ENCODE results near the gene TCEANC. TPM values are rescaled to one million over a fixed set of nuclear protein-coding genes. Genes with fewer than 3 reads are reported as not detected.
"Not testable (repeated sequence)": the region's sequence is repeated elsewhere in the genome, so short reads cannot be mapped to it uniquely, and the experiment has no call there.

Gene TCEANC, protein sequence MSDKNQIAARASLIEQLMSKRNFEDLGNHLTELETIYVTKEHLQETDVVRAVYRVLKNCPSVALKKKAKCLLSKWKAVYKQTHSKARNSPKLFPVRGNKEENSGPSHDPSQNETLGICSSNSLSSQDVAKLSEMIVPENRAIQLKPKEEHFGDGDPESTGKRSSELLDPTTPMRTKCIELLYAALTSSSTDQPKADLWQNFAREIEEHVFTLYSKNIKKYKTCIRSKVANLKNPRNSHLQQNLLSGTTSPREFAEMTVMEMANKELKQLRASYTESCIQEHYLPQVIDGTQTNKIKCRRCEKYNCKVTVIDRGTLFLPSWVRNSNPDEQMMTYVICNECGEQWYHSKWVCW
- total RNA-seq (2014; rRNA removed; shearing (Covaris generic); ENCODE audit: low replicate concordance): 4.1 and 11.2 TPM in 2 replicates

DNA sequence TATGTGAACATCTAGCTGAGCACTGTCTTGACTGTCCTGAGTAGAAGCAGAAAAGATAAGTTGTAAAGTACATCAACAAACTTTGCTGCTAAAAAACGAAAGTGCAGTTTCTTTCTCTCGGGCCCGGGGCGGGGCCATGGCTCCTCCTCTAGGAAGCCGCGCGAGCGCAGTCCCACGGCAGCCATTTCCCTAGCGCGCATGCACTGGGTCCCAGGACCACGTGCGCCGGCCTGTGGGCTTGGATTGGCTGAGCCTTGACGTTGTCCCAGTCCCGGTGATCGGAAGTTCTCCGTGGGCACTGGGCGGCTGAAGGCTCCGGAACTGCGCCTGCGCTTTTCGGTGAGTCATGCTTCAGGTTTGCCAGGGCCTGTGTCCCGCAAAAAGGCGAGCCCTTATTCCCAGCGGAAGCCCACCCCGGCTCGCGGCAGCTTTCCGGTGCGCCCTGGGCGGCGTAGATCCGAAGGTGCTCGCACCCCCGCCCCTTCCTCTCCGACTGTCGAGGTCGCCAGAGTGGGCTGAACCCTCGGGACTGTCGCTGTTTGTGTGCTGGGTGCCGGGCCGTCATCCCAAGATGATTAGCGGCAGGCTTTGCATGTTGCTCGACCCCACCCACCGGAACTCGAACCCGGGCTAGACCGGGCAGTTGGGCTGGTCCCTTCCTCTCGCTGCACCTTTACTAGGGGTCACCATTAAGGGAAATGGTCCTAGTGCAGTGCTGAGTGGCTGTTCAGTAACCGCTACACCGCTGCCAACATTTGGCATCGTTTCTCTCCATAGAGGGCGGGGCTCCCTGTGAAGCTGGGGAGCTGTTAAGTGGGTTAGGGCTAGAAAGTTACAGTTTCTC, at the start of gene TCEANC:
Gene TCEANC, plus strand, starts transcription at position 292 of the 844 bp plus-strand sequence. CDS start 9,368 bp downstream, outside the sequence.
- in situ Hi-C loops (cut with HindIII; ENCODE audit: low pct_unique_long_range_greater_than_20kb, low sequenced_read_pairs): no loop called here
- DNase-seq (ENCODE audit: low read depth): peak; percentile 94

DNA sequence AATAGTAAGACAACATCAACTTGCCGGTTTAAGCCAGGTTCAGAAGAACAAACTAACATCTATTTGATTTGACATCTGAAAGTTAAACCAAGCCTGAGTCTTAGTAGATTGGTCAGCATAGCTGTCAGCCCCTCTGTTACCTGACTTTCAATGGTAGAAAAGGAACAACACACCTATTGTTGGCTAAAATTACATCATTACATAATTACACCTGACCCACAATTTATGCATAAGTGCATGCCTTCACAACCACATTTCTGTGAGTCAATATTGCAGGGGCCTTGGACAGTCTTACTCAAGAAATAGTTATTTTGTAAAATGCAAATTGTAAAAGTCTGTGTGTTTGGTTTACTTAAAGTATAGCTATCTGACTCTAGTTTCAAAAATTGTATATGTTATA, 47.3 kb upstream of the TCEANC start:
- in situ Hi-C loops (cut with HindIII; ENCODE audit: low pct_unique_long_range_greater_than_20kb, low sequenced_read_pairs): no loop called here
- DNase-seq (ENCODE audit: low read depth): no peak

DNA sequence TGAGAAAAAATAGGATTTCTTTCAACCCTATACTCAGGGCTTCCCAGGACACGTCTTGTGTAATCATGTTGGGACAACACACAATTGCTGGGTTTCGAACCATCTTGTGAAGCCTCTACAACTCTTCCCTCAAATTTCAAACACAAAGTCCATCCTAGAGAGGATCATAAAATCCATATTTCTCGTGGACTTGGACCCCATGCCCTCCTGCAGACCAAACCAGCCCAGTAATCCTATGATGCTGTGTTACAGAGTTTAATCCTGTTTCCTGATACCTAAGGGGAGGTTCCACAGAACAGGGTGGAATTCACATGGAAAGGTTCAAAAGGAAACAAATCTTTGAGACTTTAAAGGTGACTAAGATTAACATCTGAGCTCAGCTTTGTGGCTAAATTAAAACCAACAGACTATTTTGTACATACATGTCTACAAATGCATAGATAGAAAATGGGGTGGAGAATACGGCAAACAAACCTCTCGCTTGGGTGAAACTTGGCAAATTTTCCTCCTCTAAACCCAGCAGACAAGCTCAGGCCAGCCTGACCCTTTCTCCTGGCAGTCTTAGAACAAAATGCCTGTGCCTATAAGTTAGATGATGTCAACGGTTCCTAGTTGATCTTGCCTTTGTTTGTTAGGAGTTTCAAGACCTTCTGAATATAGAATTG, 45.5 kb upstream of the TCEANC start:
- no peak for DNase-seq (ENCODE audit: low read depth)
- in situ Hi-C loops (cut with HindIII; ENCODE audit: low pct_unique_long_range_greater_than_20kb, low sequenced_read_pairs): no loop called here

DNA sequence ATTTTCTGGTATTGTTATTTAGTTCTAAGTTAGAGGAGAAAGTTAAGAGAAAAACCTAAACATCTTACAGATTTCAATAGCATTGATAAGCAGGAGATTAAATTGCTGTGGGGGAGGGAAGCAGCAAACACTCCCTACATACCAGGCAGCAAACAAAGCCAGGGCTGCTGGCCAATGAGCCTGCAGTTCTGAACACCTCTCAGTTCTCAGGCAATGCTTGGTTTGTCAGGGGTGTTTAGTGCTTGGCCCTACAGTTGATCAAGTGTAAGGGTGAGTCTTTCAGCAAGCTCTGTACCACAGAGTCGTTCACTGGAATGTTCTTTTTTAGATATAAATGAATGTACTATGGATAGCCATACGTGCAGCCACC, 45.0 kb upstream of the TCEANC start:
- no peak for DNase-seq (ENCODE audit: low read depth)

DNA sequence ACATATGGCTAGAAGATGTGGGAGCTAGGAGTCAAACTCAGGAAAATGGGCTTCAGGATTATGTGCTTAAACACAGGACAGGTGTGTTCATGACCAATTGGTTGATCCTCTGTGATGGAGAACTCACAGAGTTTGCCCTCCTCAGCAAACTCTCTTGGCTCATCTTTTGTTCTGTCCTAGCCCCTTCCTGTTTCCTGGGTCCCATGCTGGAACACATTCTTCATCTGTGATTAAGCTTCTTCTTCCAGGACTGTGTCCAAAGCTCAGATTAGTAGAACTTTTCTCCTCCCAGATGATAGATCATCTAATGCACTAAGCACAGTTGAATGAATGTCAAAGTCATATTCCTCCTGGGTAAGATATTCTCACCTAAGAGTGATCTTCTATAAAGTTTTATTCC, 38.8 kb upstream of the TCEANC start:
- in situ Hi-C loops (cut with HindIII; ENCODE audit: low pct_unique_long_range_greater_than_20kb, low sequenced_read_pairs): no loop called here
- DNase-seq (ENCODE audit: low read depth): no peak

More for the DNA sequence above, 45.0 kb upstream of the TCEANC start:
- in situ Hi-C loops (cut with HindIII; ENCODE audit: low pct_unique_long_range_greater_than_20kb, low sequenced_read_pairs): no loop called here

DNA sequence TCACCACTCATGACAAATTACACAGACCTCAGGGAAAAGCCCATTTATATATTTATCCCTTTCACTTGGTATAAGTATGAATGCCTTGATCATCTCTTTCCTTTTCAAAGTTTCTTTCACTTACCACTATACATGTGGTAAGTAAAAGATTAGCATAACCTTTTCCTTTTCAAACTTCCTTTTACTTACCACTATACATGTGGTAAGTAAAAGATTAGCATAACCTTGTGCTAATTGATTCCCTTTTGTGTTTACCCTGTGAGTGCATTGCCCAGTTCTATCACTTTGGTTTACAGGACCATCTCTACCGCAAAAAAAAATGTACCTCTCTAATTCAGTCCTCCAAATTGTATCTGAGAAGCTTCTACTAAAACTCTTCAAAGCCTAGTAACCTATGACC, 32.7 kb upstream of the TCEANC start:
- no peak for DNase-seq (ENCODE audit: low read depth)
- in situ Hi-C loops (cut with HindIII; ENCODE audit: low pct_unique_long_range_greater_than_20kb, low sequenced_read_pairs): no loop called here

DNA sequence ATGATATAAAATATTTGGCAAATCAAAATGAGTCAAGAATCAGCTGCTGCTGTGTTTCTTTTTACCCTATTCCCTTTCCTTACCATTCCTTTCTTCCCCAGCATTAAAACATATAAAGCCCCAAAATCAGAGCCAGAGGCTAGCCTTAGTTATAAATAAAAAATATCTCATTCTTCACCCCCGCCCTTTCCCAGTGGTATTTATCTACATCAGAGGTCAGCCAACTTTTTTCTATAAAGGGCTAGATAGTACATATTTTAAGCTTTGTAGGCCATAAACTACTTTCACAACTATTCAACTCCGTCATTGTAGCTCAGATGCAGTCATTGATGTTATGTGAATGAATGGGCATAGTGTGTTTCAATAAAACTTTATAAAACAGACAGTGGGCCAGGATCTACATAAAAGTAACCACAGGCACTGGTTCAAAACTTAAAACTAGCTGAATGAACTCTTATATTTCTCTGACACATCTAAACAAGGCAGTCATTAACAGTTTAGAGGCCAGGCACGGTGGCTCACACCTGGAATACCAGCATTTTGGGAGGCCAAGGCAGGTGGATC, 30.5 kb upstream of the TCEANC start:
- DNase-seq (ENCODE audit: low read depth): no peak
- in situ Hi-C loops (cut with HindIII; ENCODE audit: low pct_unique_long_range_greater_than_20kb, low sequenced_read_pairs): no loop called here

DNA sequence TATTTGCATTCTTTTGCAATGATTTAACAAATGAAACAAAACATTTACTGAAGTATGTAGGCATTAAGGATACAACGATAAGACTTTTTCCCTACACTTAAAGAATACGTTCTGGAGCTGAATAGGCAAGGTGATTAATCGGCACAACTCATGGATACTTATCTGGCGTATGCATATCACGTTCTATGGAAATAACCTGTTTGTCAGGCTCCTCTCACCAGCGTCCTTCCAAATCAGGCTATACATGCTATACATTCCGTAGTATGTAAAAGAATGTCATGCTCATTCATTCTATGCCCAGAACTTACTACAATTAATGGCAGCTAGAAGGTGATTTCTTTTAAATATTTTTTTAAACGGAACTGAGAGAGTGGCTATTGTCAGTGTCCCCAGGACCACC, 25.6 kb upstream of the TCEANC start:
- DNase-seq (ENCODE audit: low read depth): no peak
- in situ Hi-C loops (cut with HindIII; ENCODE audit: low pct_unique_long_range_greater_than_20kb, low sequenced_read_pairs): no loop called here

DNA sequence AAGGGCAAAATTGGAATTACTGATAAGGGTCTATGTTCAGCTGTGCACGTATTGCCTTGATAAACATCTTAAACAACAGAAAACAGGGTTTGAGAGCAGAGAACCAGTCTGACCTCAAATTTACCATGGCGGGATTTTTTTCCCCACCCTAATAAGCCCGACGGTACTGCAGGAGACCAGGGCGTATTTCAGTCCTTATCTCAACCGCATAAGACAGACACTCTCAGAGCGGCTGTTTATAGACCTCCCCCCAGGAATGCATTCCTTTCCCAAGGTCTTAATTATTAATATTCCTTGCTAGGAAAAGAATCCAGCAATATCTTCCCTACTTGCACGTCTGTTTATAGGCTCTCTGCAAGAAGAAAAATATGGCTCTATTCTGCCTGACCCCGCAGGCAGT, 15.7 kb upstream of the TCEANC start:
- DNase-seq (ENCODE audit: low read depth); in situ Hi-C loops (cut with HindIII; ENCODE audit: low pct_unique_long_range_greater_than_20kb, low sequenced_read_pairs): not testable (repeated sequence)

DNA sequence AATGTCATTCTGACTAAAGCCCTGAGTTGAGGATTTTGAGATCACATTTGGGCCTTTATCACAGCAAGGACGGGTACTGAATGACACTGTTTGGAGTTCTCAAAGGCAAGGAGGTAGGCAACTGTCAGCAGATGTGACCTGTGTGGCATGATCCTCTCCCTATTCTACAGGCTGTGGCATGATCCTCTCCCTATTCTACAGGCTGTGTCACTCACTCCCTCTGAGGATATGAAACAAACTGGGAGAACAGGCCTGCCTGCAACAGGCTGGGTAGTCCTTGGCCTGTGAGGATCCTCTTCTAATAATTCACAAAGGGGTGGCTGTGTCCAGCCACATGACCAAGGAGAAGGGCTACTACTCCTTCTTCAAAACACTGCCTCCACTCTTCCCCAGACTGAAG, 14.9 kb upstream of the TCEANC start:
- DNase-seq (ENCODE audit: low read depth): no peak
- in situ Hi-C loops (cut with HindIII; ENCODE audit: low pct_unique_long_range_greater_than_20kb, low sequenced_read_pairs): no loop called here

DNA sequence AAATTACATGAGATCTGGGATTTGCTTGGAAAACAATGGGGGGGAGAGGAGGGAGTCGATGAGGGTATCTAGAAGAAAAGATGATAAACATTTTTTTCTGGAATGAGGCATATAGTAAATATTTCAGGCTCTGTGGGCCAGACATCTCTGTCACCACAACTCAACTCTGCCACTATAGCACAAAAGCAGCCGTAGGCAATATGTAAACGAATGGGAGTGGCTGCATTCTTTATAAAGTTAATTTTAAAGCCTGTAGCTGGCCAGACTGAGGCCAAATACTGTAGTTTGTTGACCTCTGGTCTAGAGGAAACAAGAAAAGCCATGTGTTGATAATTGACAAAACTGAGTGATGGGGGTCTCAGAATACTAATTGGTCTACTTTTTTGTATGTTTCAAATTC, 14.1 kb upstream of the TCEANC start:
- in situ Hi-C loops (cut with HindIII; ENCODE audit: low pct_unique_long_range_greater_than_20kb, low sequenced_read_pairs): no loop called here
- peak; percentile 10 for DNase-seq (ENCODE audit: low read depth)

DNA sequence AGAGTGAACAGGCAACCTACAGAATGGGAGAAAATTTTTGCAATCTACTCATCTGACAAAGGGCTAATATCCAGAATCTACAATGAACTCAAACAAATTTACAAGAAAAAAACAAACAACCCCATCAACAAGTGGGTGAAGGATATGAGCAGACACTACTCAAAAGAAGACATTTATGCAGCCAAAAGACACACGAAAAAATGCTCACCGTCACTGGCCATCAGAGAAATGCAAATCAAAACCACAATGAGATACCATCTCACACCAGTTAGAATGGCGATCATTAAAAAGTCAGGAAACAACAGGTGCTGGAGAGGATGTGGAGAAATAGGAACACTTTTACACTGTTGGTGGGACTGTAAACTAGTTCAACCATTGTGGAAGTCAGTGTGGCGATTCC, 11.3 kb upstream of the TCEANC start:
- in situ Hi-C loops (cut with HindIII; ENCODE audit: low pct_unique_long_range_greater_than_20kb, low sequenced_read_pairs); DNase-seq (ENCODE audit: low read depth): not testable (repeated sequence)

DNA sequence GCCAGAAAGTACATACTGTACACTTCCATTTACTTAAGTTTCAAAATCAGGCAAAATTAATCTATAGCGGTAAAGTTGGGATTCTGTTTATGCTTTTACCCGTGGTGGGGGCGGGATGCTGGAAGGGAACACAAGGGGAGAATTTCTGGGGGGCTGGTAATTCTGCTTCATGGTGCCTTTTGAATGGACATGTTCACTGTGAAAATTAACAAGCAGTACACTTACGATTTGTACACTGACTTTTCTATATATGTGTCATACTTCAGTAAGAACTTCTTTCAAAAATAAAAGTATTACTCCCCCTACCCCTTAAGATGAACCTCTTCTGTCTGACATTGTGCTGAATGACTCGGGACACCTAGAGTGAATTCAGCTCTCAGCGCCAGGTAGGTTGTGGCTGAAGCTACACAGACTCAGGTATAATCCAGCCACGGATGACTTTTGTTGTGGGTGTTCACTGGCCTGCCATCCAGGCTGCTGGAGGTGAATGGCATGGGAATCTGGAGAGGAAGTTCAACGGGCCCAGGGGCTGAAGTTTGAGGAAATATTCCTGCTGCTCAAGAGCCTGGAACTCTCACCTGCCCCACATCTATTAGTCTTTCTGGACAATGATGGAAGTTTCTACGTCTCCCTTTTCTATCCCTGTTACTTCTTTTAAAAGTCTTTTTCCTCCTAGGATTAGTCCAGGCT, 7.3 kb upstream of the TCEANC start:
- in situ Hi-C loops (cut with HindIII; ENCODE audit: low pct_unique_long_range_greater_than_20kb, low sequenced_read_pairs): no loop called here

DNA sequence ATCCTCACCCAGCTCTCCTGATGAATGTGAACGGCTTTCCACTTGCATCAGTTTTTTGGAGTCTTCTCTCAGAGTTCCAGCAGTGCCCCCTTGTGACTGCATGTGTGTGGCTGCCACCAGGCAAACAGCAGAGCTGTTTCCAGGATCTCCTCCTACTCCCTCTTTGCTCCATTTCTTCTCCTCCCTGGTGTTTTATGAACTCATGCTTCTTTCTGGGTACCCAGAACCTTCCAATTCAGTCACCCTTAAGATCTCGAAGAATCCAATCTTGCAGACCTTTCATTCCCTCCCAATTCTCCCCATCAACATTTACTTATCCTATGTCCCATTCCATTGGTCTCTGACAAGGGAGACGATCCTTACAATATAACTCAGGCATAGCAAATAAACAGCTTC, 6.8 kb upstream of the TCEANC start:
- in situ Hi-C loops (cut with HindIII; ENCODE audit: low pct_unique_long_range_greater_than_20kb, low sequenced_read_pairs): no loop called here

More for the DNA sequence above, 7.3 kb upstream of the TCEANC start:
- no peak for DNase-seq (ENCODE audit: low read depth)

DNA sequence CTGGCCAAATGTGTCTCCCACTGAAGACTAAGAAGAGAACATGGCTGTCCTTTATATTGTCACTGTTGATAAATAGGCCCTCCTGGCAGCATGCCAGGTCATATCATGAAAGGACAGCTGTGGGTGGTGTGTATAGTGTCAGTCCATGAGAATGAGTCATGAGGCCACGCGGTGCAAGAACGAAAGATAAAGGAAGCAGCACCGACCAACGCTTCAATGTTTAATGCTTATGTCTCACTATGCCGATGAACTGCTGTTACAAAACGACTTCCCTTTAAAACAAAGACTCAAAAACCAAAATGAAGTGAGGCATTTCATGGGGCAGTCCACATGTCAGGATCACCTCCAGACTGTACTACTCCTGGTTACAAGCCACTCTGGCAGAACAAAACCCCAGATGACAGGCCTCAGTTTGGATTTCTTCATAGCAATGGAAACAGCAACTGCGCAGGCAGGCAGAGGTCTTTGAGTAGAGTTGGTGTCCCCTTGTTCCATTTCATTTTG, 5.2 kb upstream of the TCEANC start:
- peak; percentile 72 for DNase-seq (ENCODE audit: low read depth)
- in situ Hi-C loops (cut with HindIII; ENCODE audit: low pct_unique_long_range_greater_than_20kb, low sequenced_read_pairs): no loop called here

More for the DNA sequence above, 6.8 kb upstream of the TCEANC start:
- DNase-seq (ENCODE audit: low read depth): peak; percentile 54

DNA sequence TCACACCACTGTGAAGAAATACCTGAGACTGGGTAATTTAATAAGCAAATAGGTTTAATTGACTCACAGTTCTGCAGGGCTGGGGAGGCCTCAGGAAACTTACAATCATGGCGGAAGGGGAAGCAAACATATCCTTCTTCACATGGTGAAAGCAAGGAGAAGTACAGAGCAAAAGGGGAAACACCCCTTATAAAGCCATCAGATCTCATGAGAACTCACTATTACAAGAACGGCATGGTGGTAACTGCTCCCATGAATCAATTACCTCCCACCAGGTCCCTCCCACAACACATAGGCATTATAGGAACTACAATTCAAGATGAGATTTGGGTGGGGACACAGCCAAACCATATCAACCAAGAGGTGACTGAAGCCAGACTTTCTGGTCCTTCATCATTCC, 4.6 kb upstream of the TCEANC start:
- in situ Hi-C loops (cut with HindIII; ENCODE audit: low pct_unique_long_range_greater_than_20kb, low sequenced_read_pairs); DNase-seq (ENCODE audit: low read depth): not testable (repeated sequence)

DNA sequence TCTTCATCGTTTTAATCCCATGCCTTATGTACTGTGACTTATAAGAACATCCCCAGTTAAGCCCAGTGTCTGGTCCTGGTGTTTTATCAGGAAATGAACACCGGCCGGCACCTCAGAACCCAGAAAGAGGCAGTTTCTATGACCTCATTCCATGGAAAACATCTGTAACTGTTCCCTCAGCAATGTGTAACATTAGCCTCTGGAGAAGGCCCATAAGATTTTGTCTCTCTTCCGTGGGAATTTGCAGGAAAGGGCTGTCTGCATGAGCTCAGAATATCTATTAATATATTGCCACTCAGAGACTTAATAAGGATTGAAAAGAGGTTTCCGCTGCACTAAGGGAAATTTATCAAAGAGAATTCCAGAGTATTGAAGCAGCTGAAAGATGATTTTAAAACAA, 3.1 kb upstream of the TCEANC start:
- in situ Hi-C loops (cut with HindIII; ENCODE audit: low pct_unique_long_range_greater_than_20kb, low sequenced_read_pairs): no loop called here

DNA sequence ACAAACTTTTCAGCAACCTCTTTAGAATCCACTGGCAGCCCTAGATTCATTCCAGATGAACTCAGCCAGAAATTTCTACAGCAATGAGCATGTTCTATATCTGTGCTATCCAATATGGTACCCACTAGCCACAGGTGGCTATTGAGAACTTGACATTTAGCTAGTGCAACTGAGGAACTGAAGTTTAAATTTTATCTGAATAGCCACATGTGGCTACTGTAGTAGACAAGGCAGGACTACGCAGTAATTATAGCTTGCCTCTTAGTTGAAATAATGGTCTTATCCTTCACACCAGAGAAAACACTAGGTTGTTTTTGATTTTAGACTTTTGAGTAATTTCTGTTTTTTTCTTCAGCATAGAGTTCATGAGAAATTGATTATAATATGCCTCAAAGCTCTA, 2.6 kb upstream of the TCEANC start:
- DNase-seq (ENCODE audit: low read depth): no peak
- in situ Hi-C loops (cut with HindIII; ENCODE audit: low pct_unique_long_range_greater_than_20kb, low sequenced_read_pairs): no loop called here

More for the DNA sequence above, 3.1 kb upstream of the TCEANC start:
- no peak for DNase-seq (ENCODE audit: low read depth)

Data from Caki2 (cell line).